Measurements from ENCODE around the gene RRP1.

GRCh38 chr21:43739621-43740435 is 49.5 kb upstream of the RRP1 start:
- TF ChIP-seq CTCF (IDR thresholded peaks at IDR 0.05) = no peak
- TF ChIP-seq POLR2AphosphoS5 (IDR thresholded peaks at IDR 0.05) = no peak
- no peak for TF ChIP-seq EP300 (IDR thresholded peaks at IDR 0.05)
- no peak for TF ChIP-seq POLR2A (IDR thresholded peaks at IDR 0.05; ENCODE audit: low read depth)

All from esophagus muscularis mucosa (tissue), 4 donors.